NT2/D1 (cell line): ENCODE data around the gene PLAAT5.

Source experiments
- YY1 ChIP-seq: IDR thresholded peaks from 2 replicates; pipeline ENCODE4 v1.6.1; 2011; ENCODE audit not compliant: insufficient read length, insufficient read depth
- ZNF274 ChIP-seq: IDR thresholded peaks from 2 replicates; pipeline ENCODE4 v1.6.1; 2011; ENCODE audit warnings: mild to moderate bottlenecking, low read depth, low read length

DNA sequence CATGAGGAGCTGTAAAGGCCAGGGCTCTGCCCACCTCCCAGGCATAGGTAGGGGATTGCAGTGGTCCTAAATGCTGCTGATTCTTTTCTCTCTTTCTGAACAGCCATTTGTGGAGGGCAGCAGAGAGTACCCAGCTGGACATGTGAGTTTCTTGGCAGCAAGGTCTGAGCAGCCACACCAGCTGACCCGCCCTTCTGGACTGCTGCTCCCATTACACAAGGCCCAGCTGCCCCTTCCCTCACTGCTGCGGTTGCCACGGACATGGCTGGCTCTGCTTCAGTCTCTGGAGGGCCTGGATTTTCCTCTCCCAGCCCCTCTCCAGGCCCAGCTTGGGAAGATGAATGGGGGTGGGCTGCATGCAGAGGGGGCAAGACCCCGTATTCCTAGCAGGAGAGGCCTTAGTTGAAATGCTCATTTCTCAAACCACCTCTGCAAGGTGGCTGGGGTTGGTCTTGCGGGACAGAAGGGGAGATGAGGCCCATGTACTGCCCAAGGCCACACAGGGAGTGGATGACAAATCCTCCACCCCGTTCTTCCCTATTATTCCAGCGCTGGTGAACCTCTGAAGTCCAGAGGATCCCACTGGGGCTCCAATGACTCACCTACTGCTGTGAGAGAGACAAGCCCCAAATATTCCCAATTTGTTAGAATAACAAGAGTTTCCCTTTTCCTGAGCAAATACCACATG lies 19.5 kb upstream of the PLAAT5 start:
- no peak for TF ChIP-seq YY1
- no peak for TF ChIP-seq ZNF274
